ENCODE results near the gene REG1A. TPM values are rescaled to one million over a fixed set of nuclear protein-coding genes. Genes with fewer than 3 reads are reported as not detected.

REG1A gene, protein sequence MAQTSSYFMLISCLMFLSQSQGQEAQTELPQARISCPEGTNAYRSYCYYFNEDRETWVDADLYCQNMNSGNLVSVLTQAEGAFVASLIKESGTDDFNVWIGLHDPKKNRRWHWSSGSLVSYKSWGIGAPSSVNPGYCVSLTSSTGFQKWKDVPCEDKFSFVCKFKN
- polyA plus RNA-seq (not detected in 3 replicates), polyA minus RNA-seq (not detected in 3 replicates)
- polyA plus RNA-seq (2011; ENCODE audit: low read depth) = not detected
- not detected in 2 replicates for polyA plus RNA-seq (2011; cell fraction: cytosol; rRNA removed)
- polyA plus RNA-seq (2011; cell fraction: nucleus; rRNA removed) = not detected in 2 replicates
- polyA plus RNA-seq (2012; ENCODE audit: low replicate concordance) = not detected in 2 replicates
- polyA minus RNA-seq (2011; cell fraction: cytosol; rRNA and poly(A)+ RNA removed) = not detected
- polyA minus RNA-seq (2011; cell fraction: nucleus; rRNA and poly(A)+ RNA removed) = not detected in 2 replicates

DNA sequence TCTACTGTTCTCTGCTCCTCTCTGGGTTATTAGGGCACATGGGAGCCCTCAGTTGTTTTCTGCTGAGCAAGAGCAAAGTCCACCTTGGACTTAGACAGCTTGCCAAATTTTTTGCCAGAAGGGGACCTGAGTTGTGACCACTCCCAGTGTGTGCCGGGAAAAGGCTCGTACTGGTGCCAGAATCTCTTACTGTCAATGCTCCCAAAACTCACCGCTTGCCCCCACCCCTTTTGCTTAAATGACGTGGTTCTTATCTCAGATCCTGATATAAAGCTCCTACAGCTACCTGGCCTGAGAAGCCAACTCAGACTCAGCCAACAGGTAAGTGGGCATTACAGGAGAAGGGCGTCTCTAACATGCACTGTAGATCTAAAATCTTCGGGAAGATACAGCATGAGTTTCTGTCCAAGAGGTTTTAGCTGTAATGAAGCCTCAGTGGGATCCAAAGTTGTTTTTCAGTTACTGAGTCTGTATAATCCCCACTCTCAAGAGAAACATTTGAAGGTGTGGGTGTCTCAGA lies at the start of gene REG1A:
TSS of gene REG1A (plus strand) at position 295 of the 520 bp plus-strand sequence. CDS start 374 bp downstream, outside the sequence.
- H3K4me1 ChIP-seq (ENCODE audit: control insufficient read depth, extremely low read depth, insufficient read depth, low read length) = no peaks in the 10 kb centered on the region
- H3K9me3 ChIP-seq (ENCODE audit: control insufficient read depth, low read depth, low read length) = no peaks in the 10 kb centered on the region
- no peaks in the 10 kb centered on the region for H3K36me3 ChIP-seq (ENCODE audit: control insufficient read depth in 2 of 2, extremely low read depth in 1 of 2, insufficient read depth in 2 of 2, low read length in 2 of 2)
- H3K27me3 ChIP-seq (ENCODE audit: control insufficient read depth, extremely low read depth, insufficient read depth, low read length) = no peaks in the 10 kb centered on the region
- H3K9ac ChIP-seq (ENCODE audit: control insufficient read depth, extremely low read depth, insufficient read depth, low read length) = no peak within 1 kb of the TSS
- no peaks in the 10 kb centered on the region for H4K20me1 ChIP-seq (ENCODE audit: control insufficient read depth, extremely low read depth, insufficient read depth, low read length)
- no peaks in the 10 kb centered on the region for H3K79me2 ChIP-seq (ENCODE audit: control insufficient read depth, insufficient read depth, low read length)
- H3K27ac ChIP-seq (ENCODE audit: control insufficient read depth, insufficient read depth, low read length) = no peak within 1 kb of the TSS
- DNase-seq (ENCODE audit: low read depth, low spot score) = no peak
- H3K4me2 ChIP-seq (ENCODE audit: control insufficient read depth, extremely low read depth, insufficient read depth, low read depth, low read length) = no peak within 1 kb of the TSS
- H2AFZ ChIP-seq (ENCODE audit: control insufficient read depth, low read length) = no peak within 1 kb of the TSS
- dilution Hi-C loops (cut with MboI; ENCODE audit: extremely low pct_ligation_motif_present, low sequenced_read_pairs) = no loop called here
- no peak within 1 kb of the TSS for H3K4me3 ChIP-seq (ENCODE audit: control insufficient read depth in 2 of 3, extremely low read depth in 1 of 3, insufficient read depth in 2 of 3, low read depth in 1 of 3, low read length in 3 of 3)
- no peak for FAIRE-seq
- H3K9me1 ChIP-seq (ENCODE audit: control insufficient read depth, extremely low read depth, insufficient read depth, low read length) = no peaks in the 10 kb centered on the region
- TF ChIP-seq EZH2 (IDR thresholded peaks at IDR 0.05; ENCODE audit: low read length) = no peak
- TF ChIP-seq, protein P1, sequence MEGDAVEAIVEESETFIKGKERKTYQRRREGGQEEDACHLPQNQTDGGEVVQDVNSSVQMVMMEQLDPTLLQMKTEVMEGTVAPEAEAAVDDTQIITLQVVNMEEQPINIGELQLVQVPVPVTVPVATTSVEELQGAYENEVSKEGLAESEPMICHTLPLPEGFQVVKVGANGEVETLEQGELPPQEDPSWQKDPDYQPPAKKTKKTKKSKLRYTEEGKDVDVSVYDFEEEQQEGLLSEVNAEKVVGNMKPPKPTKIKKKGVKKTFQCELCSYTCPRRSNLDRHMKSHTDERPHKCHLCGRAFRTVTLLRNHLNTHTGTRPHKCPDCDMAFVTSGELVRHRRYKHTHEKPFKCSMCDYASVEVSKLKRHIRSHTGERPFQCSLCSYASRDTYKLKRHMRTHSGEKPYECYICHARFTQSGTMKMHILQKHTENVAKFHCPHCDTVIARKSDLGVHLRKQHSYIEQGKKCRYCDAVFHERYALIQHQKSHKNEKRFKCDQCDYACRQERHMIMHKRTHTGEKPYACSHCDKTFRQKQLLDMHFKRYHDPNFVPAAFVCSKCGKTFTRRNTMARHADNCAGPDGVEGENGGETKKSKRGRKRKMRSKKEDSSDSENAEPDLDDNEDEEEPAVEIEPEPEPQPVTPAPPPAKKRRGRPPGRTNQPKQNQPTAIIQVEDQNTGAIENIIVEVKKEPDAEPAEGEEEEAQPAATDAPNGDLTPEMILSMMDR (optimal IDR thresholded peaks at IDR 0.05 in 1 of 3, IDR thresholded peaks at IDR 0.05 in 1 of 3, conservative IDR thresholded peaks at IDR 0.05 in 1 of 3; ENCODE audit: extremely low read depth in 1 of 3, insufficient read depth in 2 of 3, low read length in 3 of 3) = no peak

DNA sequence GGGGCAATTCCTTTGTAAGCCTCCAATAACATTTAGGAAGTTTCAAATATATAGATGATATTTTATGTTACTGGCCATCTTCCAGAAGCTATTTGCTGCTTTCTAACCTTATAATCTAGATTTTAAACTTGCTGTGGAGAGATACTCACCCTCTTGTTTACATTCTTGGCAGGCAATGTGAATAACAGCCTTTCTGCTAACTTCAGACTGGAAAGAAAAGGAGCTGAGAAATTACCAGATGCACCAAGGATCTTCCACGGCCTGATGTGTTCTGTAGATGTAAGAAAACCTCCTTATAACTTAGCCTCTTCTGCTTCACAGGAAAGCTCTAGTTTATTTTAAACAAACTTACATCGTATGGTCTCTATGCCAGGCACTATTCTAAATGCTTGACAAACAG lies 49.2 kb upstream of the REG1A start:
- no peak overlapping the region for H2AFZ ChIP-seq (ENCODE audit: control insufficient read depth, low read length)
- DNase-seq (ENCODE audit: low read depth, low spot score) = no peak
- peaks cover 2% of the 10 kb centered on the region for H3K9me3 ChIP-seq (ENCODE audit: control insufficient read depth, low read depth, low read length)
- H4K20me1 ChIP-seq (ENCODE audit: control insufficient read depth, extremely low read depth, insufficient read depth, low read length) = no peaks in the 10 kb centered on the region
- no peaks in the 10 kb centered on the region for H3K79me2 ChIP-seq (ENCODE audit: control insufficient read depth, insufficient read depth, low read length)
- no peak overlapping the region for H3K4me3 ChIP-seq (ENCODE audit: control insufficient read depth in 2 of 3, extremely low read depth in 1 of 3, insufficient read depth in 2 of 3, low read depth in 1 of 3, low read length in 3 of 3)
- no peak overlapping the region for H3K27ac ChIP-seq (ENCODE audit: control insufficient read depth, insufficient read depth, low read length)
- dilution Hi-C loops (cut with MboI; ENCODE audit: extremely low pct_ligation_motif_present, low sequenced_read_pairs) = no loop called here
- no peak overlapping the region for H3K9ac ChIP-seq (ENCODE audit: control insufficient read depth, extremely low read depth, insufficient read depth, low read length)
- no peak overlapping the region for H3K4me2 ChIP-seq (ENCODE audit: control insufficient read depth, extremely low read depth, insufficient read depth, low read depth, low read length)
- TF ChIP-seq, protein P1 (optimal IDR thresholded peaks at IDR 0.05 in 1 of 3, IDR thresholded peaks at IDR 0.05 in 1 of 3, conservative IDR thresholded peaks at IDR 0.05 in 1 of 3; ENCODE audit: extremely low read depth in 1 of 3, insufficient read depth in 2 of 3, low read length in 3 of 3) = no peak
- no peak for TF ChIP-seq EZH2 (IDR thresholded peaks at IDR 0.05; ENCODE audit: low read length)
- H3K4me1 ChIP-seq (ENCODE audit: control insufficient read depth, extremely low read depth, insufficient read depth, low read length) = no peaks in the 10 kb centered on the region
- FAIRE-seq = no peak
- no peaks in the 10 kb centered on the region for H3K36me3 ChIP-seq (ENCODE audit: control insufficient read depth in 2 of 2, extremely low read depth in 1 of 2, insufficient read depth in 2 of 2, low read length in 2 of 2)
- H3K9me1 ChIP-seq (ENCODE audit: control insufficient read depth, extremely low read depth, insufficient read depth, low read length) = no peaks in the 10 kb centered on the region
- no peaks in the 10 kb centered on the region for H3K27me3 ChIP-seq (ENCODE audit: control insufficient read depth, extremely low read depth, insufficient read depth, low read length)
